ENCODE results near the gene CLK4.
A peak's percentile ranks its signal among the peaks of the same experiment; 100 is the strongest.

The CLK4 gene

DNA sequence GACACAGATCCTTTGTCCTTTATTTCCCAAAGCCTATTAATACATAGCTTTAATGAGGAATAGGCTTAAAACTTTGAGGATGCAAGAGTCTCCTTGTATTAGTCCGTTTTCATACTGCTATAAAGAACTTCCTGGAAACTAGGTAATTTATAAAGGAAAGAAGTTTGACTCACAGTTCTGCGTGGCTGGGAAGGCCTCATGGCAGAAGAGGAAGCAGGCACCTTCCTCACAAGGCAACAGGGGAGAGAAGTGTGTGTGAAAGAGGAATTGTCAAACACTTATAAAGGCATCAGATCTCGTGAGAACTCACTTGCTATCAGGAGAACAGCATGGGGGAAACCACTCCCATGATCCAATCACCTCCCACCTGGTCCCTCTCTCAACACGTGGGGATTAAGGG, 5.4 kb upstream of the CLK4 start:
- DNase-seq = no peak

- no peak for DNase-seq
Measured at GRCh38 chr5:178630951-178631350, 4.1 kb upstream of the CLK4 start.

GRCh38 chr5:178630475-178630930, 3.7 kb upstream of the CLK4 start:
- no peak for DNase-seq

- DNase-seq = no peak
Measured at GRCh38 chr5:178627259-178627598, 379 bp upstream of the CLK4 start.

DNA sequence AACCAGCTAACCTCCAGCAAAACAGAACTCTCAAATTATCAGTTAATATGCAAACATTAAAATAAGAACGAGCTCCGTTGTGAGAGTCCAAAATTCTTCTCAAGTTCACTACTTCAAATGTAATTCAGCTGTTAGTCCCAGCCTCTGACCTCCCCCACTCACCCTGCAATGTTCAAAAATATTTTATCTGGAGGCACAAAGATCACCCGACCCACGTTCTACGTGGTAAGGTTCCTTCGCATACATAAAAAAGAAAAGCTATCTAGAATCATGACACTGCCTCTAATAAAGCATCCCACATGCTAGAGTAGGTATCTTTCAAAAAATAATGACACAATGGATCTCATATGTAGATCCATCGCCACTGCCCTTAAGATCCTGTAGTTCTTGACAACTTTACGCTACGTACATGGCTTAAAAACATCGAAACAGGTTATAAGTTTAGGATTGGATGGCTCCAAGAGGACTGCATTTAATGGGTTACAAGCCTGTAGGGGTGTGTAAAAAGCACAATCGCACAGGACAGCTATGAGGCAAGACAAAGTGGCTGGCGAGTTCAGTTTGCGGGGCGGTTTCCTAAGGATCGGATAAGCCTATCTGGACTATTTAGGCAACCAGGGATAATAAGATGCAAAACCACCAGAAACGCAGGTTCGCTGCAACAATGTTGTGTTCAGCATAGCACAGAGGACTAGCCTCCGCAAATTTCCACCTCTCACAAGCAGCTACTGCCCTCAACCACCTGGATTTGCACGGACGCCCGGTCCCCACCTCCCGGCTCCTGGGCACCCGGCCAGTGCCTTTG, 969 bp downstream of the CLK4 start:
- no peak for DNase-seq

DNA sequence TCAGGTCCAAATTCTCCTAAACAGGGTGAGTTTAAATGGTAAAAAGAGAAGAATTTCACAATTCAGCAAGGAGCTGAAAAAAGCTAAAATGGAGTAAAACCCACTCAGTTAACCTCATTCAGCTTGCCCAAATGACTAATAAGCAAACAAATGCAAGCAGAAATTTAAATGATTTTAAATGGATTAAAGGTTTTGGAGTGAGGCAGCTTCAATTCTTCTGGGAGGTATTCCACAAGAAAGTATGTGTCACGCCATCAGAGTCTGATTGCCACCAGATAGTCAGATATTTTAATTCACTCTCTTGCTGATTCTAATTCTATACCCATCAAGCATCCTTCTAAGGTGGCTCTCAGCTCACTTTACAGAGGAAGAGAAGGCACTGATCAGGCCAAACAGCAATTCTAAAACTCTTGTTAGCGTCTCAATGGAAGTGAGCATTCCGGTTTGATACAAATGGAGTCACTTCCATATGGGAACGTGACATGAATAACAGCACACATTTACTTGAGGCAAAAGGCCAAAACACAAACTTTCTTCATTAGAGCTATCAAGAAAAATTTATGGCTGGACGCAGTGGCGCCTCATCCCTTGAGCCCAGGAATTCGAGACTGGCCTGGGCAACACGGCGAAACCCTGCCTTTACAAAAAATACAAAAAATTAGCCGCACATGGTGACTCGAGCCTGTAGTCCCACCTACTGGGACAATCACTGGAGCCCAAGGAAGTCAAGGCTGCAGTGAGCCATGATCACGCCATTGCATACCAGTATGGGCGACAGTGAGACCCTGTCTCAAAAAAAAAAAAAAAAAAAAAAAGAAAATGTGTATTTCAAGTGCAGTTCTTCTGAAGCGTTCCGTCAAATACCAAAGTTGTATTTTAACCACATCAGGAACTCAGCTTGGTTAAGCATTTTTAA, 2.0 kb downstream of the CLK4 start:
- no peak for DNase-seq

DNA sequence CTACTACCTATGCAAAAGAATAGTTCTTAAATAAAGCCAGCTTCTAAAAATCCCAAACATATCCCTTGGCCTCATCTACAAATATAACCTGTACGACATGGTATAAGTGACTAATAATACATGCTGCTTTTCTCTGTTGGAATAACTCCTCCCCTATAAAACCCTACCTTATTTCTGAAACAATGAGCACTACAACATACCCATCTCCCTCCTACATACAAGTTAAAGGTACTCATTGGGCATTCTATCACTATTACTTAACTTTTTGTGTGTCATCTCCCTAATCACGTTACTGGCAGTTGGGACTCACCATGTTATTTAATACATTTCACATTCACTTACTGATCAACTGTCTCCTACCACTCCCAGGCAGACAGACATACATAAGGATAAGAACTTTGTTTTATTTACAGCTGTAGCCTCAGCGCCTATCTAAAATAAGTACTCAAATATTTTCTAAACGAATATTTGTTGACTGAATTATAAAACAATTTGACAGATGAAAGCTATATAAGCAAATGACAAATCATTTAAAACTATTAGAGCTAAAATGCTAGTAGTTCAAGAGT, 4.1 kb downstream of the CLK4 start:
- no peak for DNase-seq

DNA sequence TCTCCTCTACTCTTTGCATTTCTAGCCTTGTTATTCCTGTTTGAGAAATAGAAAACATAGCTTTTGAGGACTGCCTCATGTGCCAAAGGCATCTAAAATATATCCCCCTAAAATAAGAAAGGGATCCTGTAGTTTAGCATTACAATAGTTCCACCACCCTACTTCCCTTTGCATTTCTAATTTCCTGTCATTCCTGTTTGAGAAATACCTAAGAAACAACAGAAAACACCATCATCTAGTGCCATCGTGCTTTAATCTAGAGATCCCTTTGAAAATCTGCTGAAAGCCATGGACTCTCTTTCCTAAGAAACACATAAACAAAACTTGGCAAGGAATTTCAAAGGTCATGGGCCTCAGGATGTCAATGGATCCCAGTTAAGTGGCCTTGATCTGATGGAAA, 7.5 kb downstream of the CLK4 start:
- DNase-seq = no peak

- DNase-seq = no peak
Measured at GRCh38 chr5:178612299-178612698, 14.6 kb downstream of the CLK4 start.

DNA sequence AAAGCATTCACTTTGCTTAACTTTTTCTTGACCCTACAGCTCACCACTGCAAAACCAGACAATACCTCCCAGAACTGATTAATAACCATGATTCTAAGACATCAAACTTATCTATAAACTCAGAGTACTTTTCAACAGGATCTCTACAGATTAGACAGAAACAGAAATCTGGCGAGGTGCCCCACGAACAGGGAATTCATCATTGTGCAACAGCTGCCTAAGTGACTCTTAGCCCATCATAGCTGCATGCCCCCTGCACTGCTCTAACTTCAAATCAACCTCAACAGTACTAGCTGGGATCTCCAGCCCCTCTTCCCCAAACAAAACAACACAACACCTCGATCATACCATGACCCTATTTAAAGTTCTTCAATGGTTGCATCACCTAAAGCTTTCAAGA, 20.6 kb downstream of the CLK4 start:
- DNase-seq = no peak

DNA sequence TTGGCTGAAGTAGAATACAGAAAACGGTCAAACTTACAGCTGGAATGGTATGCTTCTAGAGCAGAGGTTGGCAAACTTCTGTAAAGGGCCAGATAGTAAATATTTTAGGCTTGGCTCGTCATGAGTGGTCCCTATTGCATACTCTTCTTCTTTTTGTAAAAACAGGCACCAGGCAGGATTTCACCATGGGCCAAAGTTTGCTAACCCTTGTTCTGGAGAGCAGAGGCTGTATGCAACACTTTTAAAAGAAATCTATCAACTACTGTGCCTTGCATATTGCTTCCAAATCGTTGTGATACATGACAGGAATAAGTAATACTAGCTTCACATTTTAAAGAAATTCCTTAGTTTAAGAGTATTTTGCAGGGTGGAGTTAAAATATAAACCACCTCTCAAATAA, 21.1 kb downstream of the CLK4 start:
- no peak for DNase-seq

- DNase-seq = no peak
Measured at GRCh38 chr5:178602752-178603151, 24.1 kb downstream of the CLK4 start.

GRCh38 chr5:178595750-178596149, 31.1 kb downstream of the CLK4 start:
- no peak for DNase-seq

DNA sequence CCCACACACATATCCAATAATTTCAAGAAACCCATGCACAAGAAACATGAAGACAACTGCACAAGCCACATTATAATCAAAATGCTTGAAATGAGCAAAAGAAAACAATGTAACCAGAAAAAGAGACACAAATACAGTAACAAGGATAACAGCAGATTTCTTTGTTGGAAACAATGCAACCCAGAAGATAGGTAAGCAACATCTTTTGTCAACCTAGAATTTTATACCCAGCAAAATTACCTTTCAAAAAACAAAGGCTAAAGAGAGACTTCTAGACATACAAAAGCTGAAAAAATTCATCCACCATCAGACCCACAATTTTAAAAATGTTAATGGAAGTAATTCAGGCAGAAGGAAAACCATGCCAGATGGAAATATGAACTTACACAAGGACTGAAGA, 31.7 kb downstream of the CLK4 start:
- no peak for DNase-seq

- DNase-seq = no peak
Measured at GRCh38 chr5:178590924-178591423, 35.9 kb downstream of the CLK4 start.

GRCh38 chr5:178590141-178590923, 36.5 kb downstream of the CLK4 start, which contains the start of gene COL23A1:
Gene COL23A1, minus strand, starts transcription at chr5:178590393.
- peak; percentile 18 for DNase-seq

GRCh38 chr5:178589180-178590140, 37.4 kb downstream of the CLK4 start:
- DNase-seq = no peak

- DNase-seq = no peak
Measured at GRCh38 chr5:178588769-178589168, 38.1 kb downstream of the CLK4 start.

GRCh38 chr5:178587763-178588611, 38.9 kb downstream of the CLK4 start:
- no peak for DNase-seq

DNA sequence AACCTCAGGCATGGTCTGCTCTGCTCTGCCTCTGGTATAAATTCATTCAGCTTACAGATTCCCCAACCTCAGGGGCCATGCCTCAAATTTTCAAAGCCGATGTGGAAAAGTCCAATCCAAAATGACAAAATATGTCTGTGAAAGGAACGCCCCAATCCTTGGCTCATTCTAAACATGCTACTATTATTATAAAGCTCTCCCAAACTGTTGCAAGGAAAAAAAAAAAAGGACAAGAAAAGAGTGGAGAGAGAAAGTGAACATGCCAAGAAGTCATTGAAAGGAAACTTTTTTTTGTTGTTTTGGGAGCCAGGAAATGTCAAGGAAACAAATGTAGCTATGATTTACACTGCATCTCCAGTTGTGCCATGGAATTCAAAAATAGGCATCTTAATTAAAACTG, 40.5 kb downstream of the CLK4 start:
- no peak for DNase-seq
